Measurements from ENCODE around the gene MTUS2. TPM values are rescaled to one million over a fixed set of nuclear protein-coding genes. Genes with fewer than 3 reads are reported as not detected.

The MTUS2 gene
- total RNA-seq, 4 donors from 2014 or later: 0.16 to 0.75 (median 0.24) TPM

GRCh38 chr13:29526741-29527140 lies 706.6 kb downstream of the MTUS2 start:
- H3K27ac ChIP-seq: no peak overlapping the region
- in situ Hi-C loops (cut with MboI; ENCODE audit: low pct_ligation_motif_present in 1 of 4, low pct_unique_long_range_greater_than_20kb in 1 of 4, low sequenced_read_pairs in 3 of 4) (no loop called here), intact Hi-C loops (cut with DNase I; ENCODE audit: low total_unique reads) (no loop called here)
- H3K4me1 ChIP-seq: no peaks in the 10 kb centered on the region
- no peaks in the 10 kb centered on the region for H3K9me3 ChIP-seq
- 92 to 100% methylated on average over 3 to 14 of the region's 14 CpGs for WGBS, 2 donors (ENCODE audit: low coverage in 1 of 2)
- TF ChIP-seq POLR2AphosphoS5 (IDR thresholded peaks at IDR 0.05) (no peak), EP300 (IDR thresholded peaks at IDR 0.05; ENCODE audit: low read depth) (no peak), POLR2A (IDR thresholded peaks at IDR 0.05) (no peak), CTCF (IDR thresholded peaks at IDR 0.05) (no peak)
- no peak overlapping the region for H3K4me3 ChIP-seq
- H3K27me3 ChIP-seq: no peaks in the 10 kb centered on the region
- DNase-seq: no peak
- H3K36me3 ChIP-seq: no peaks in the 10 kb centered on the region

GRCh38 chr13:29527511-29527910 lies 707.4 kb downstream of the MTUS2 start:
- TF ChIP-seq CTCF (IDR thresholded peaks at IDR 0.05) (no peak), POLR2A (IDR thresholded peaks at IDR 0.05) (no peak), POLR2AphosphoS5 (IDR thresholded peaks at IDR 0.05) (no peak)
- Histone ChIP-seq H3K9me3 (no peaks in the 10 kb centered on the region), H3K4me3 (no peak overlapping the region), H3K27me3 (no peaks in the 10 kb centered on the region), H3K4me1 (no peaks in the 10 kb centered on the region), H3K36me3 (peaks cover 0 to 1% (median 0%) of the 10 kb centered on the region in 4 donors), H3K27ac (no peak overlapping the region)
- in situ Hi-C loops (cut with MboI; ENCODE audit: low pct_ligation_motif_present in 1 of 4, low pct_unique_long_range_greater_than_20kb in 1 of 4, low sequenced_read_pairs in 3 of 4) (no loop called here), intact Hi-C loops (cut with DNase I; ENCODE audit: low total_unique reads) (no loop called here)
- whole genome bisulfite sequencing, 2 donors (ENCODE audit: low coverage in 1 of 2): 94 to 95% methylated on average over 6 to 8 of the region's 8 CpGs
- no peak for DNase-seq

GRCh38 chr13:29527916-29528315 lies 707.8 kb downstream of the MTUS2 start:
- in situ Hi-C loops (cut with MboI; ENCODE audit: low pct_ligation_motif_present in 1 of 4, low pct_unique_long_range_greater_than_20kb in 1 of 4, low sequenced_read_pairs in 3 of 4): no loop called here
- WGBS, 2 donors (ENCODE audit: low coverage in 1 of 2): 89% methylated on average over 5 of the region's 5 CpGs; no CpG with 5 or more reads in 1 of the 2 donors

GRCh38 chr13:29529754-29530153 lies 709.6 kb downstream of the MTUS2 start:
- WGBS, 2 donors (ENCODE audit: low coverage in 1 of 2): 97 to 100% methylated on average over 1 to 5 of the region's 5 CpGs
- H3K9me3 ChIP-seq: no peaks in the 10 kb centered on the region
- no peak overlapping the region for H3K27ac ChIP-seq
- intact Hi-C loops (cut with DNase I; ENCODE audit: low total_unique reads): no loop called here
- in situ Hi-C loops (cut with MboI; ENCODE audit: low pct_ligation_motif_present in 1 of 4, low pct_unique_long_range_greater_than_20kb in 1 of 4, low sequenced_read_pairs in 3 of 4): no loop called here
- no peaks in the 10 kb centered on the region for H3K27me3 ChIP-seq
- TF ChIP-seq POLR2A (IDR thresholded peaks at IDR 0.05): no peak
- no peak for TF ChIP-seq POLR2AphosphoS5 (IDR thresholded peaks at IDR 0.05)
- no peak for TF ChIP-seq CTCF (IDR thresholded peaks at IDR 0.05)
- no peak for TF ChIP-seq EP300 (IDR thresholded peaks at IDR 0.05; ENCODE audit: low read depth)
- DNase-seq: no peak
- H3K4me1 ChIP-seq: no peaks in the 10 kb centered on the region
- peaks cover 0 to 1% (median 0%) of the 10 kb centered on the region in 4 donors for H3K36me3 ChIP-seq
- H3K4me3 ChIP-seq: no peak overlapping the region

More at GRCh38 chr13:29527916-29528315, 707.8 kb downstream of the MTUS2 start:
- Histone ChIP-seq H3K4me3 (no peak overlapping the region), H3K4me1 (no peaks in the 10 kb centered on the region), H3K36me3 (peaks cover 0 to 1% (median 0%) of the 10 kb centered on the region in 4 donors), H3K27ac (no peak overlapping the region), H3K27me3 (no peaks in the 10 kb centered on the region), H3K9me3 (no peaks in the 10 kb centered on the region)
- intact Hi-C loops (cut with DNase I; ENCODE audit: low total_unique reads): no loop called here
- no peak for DNase-seq
- TF ChIP-seq POLR2A (IDR thresholded peaks at IDR 0.05): no peak
- TF ChIP-seq CTCF (IDR thresholded peaks at IDR 0.05): no peak
- TF ChIP-seq EP300 (IDR thresholded peaks at IDR 0.05; ENCODE audit: low read depth): no peak
- no peak for TF ChIP-seq POLR2AphosphoS5 (IDR thresholded peaks at IDR 0.05)
